ENCODE measurements around the gene KCNQ5. TPM values are rescaled to one million over a fixed set of nuclear protein-coding genes. Genes with fewer than 3 reads are reported as not detected.
"Not testable (repeated sequence)": the region's sequence is repeated elsewhere in the genome, so short reads cannot be mapped to it uniquely, and the experiment has no call there.

Gene KCNQ5
- total RNA-seq, 2 experiments from 2014 or later: 2.6 to 3.9 TPM

DNA sequence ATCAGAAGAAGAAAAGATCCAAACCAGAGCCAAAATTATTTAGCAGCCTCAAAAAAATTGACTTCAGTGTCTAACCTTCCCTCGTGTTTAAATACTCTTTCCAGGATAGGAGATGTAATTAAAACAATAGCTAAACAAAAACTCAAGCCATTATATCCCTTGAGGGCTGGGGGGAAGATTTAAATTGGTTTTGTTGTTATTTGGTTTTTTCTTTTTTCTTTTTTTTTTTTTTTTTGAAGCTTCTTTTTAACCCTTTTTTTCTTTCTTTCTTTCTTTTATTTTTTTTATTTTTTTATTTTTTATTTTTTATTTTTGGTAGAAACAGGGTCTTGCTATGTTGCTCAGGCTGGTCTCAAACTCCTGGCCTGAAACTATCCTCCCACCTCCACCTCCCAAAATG lies 334.4 kb downstream of the KCNQ5 start:
- no peaks in the 10 kb centered on the region for H3K9me3 Mint-ChIP-seq
- ChIA-PET POLR2A (no interaction called here), CTCF (no interaction called here)
- no peaks in the 10 kb centered on the region for H3K27me3 Mint-ChIP-seq
- no peak for DNase-seq
- no peak overlapping the region for H3K27ac Mint-ChIP-seq
- H3K4me1 Mint-ChIP-seq: no peaks in the 10 kb centered on the region
- no peaks in the 10 kb centered on the region for H3K36me3 Mint-ChIP-seq (ENCODE audit: low read depth)
- H3K4me3 Mint-ChIP-seq: no peak overlapping the region

- Mint-ChIP-seq H3K36me3 (ENCODE audit: low read depth) (no peaks in the 10 kb centered on the region), H3K9me3 (no peaks in the 10 kb centered on the region), H3K4me3 (no peak overlapping the region), H3K27me3 (no peaks in the 10 kb centered on the region), H3K4me1 (no peaks in the 10 kb centered on the region), H3K27ac (no peak overlapping the region)
- DNase-seq: no peak
- CTCF ChIA-PET: no interaction called here
- POLR2A ChIA-PET: no interaction called here
Observed at GRCh38 chr6:72959821-72960220, 338.0 kb downstream of the KCNQ5 start.

GRCh38 chr6:72963946-72964345 lies 342.1 kb downstream of the KCNQ5 start:
- Mint-ChIP-seq H3K4me1 (no peaks in the 10 kb centered on the region), H3K27me3 (no peaks in the 10 kb centered on the region), H3K36me3 (ENCODE audit: low read depth) (no peaks in the 10 kb centered on the region), H3K9me3 (no peaks in the 10 kb centered on the region), H3K27ac (no peak overlapping the region), H3K4me3 (no peak overlapping the region)
- POLR2A ChIA-PET: no interaction called here
- no peak for DNase-seq
- CTCF ChIA-PET: interaction anchor here (1.3 kb wide), 1 partner anchor 13 kb away, joined by 4 read pairs; no protein-coding TSS in a partner anchor

DNA sequence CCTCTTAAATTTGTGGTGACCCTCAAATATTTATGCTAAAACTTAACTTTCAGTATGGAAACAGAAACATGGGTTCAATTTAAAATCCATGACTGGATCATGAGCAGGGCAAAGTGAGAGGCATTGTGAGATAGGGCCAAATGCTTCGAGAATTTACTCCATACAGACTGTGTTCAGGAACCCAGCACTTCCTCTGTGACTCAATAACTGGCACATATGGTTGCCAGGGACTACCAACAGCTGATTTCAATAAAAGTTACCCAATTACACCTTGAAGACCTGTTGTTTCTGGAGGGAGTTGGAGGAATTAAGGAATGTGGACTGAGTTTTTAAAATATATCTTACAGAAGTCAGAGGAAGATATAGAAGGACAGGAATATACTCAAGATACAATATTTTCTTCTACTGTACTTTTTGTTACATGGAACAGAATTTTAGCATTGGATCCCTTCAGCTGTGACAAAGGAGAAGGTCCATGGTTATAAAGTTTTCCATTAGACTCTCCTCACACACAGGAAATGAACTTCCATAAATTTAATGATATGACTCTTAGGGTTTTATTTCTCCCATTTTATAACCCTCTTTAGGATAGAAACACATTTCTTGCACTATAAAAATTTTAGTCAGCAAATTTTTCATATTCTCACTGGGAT lies 344.9 kb downstream of the KCNQ5 start:
- no peak for DNase-seq
- POLR2A ChIA-PET: no interaction called here

GRCh38 chr6:72967329-72967728 lies 345.5 kb downstream of the KCNQ5 start:
- no peaks in the 10 kb centered on the region for H3K9me3 Mint-ChIP-seq

More for the DNA sequence above, 344.9 kb downstream of the KCNQ5 start:
- H3K4me1 Mint-ChIP-seq: no peaks in the 10 kb centered on the region
- H3K27me3 Mint-ChIP-seq: no peaks in the 10 kb centered on the region
- no peaks in the 10 kb centered on the region for H3K9me3 Mint-ChIP-seq
- CTCF ChIA-PET: no interaction called here
- no peaks in the 10 kb centered on the region for H3K36me3 Mint-ChIP-seq (ENCODE audit: low read depth)
- no peak overlapping the region for H3K4me3 Mint-ChIP-seq
- no peak overlapping the region for H3K27ac Mint-ChIP-seq

GRCh38 chr6:72968704-72969103 lies 346.8 kb downstream of the KCNQ5 start:
- ChIA-PET CTCF (interaction anchor here (0.8 kb wide), 1 partner anchor 16 kb away, joined by 3 read pairs; no protein-coding TSS in a partner anchor), POLR2A (no interaction called here)
- H3K4me3 Mint-ChIP-seq: no peak overlapping the region
- H3K4me1 Mint-ChIP-seq: no peaks in the 10 kb centered on the region
- no peaks in the 10 kb centered on the region for H3K9me3 Mint-ChIP-seq
- DNase-seq: no peak
- H3K27me3 Mint-ChIP-seq: no peaks in the 10 kb centered on the region
- no peak overlapping the region for H3K27ac Mint-ChIP-seq
- no peaks in the 10 kb centered on the region for H3K36me3 Mint-ChIP-seq (ENCODE audit: low read depth)

More at GRCh38 chr6:72967329-72967728, 345.5 kb downstream of the KCNQ5 start:
- no peaks in the 10 kb centered on the region for H3K4me1 Mint-ChIP-seq
- H3K4me3 Mint-ChIP-seq: no peak overlapping the region
- H3K36me3 Mint-ChIP-seq (ENCODE audit: low read depth): no peaks in the 10 kb centered on the region
- no peak for DNase-seq
- CTCF ChIA-PET: no interaction called here
- no peaks in the 10 kb centered on the region for H3K27me3 Mint-ChIP-seq
- no peak overlapping the region for H3K27ac Mint-ChIP-seq
- POLR2A ChIA-PET: no interaction called here

DNA sequence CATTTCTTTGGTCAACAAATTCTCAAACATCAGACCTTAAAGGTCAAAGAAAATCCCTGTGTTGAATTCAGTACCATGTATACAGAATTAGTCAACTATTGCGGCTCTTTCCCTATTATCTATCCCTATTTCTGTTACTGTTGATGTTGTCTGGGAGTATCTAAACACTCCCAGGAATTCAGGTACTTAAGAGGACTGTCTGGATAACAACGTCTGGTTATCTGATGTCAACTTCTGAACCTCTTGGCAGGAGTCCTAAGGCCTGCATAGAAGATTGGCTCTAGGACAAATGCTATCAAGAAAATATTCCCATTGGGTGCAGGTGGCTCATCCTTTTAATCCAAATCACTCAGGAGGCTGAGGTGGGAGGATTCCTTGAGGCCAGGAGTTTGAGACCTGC lies 347.8 kb downstream of the KCNQ5 start:
- no peak overlapping the region for H3K27ac Mint-ChIP-seq
- ChIA-PET POLR2A (no interaction called here), CTCF (no interaction called here)
- no peaks in the 10 kb centered on the region for H3K36me3 Mint-ChIP-seq (ENCODE audit: low read depth)
- no peaks in the 10 kb centered on the region for H3K9me3 Mint-ChIP-seq
- no peaks in the 10 kb centered on the region for H3K27me3 Mint-ChIP-seq
- DNase-seq: no peak
- H3K4me1 Mint-ChIP-seq: no peaks in the 10 kb centered on the region
- no peak overlapping the region for H3K4me3 Mint-ChIP-seq

- H3K27me3 Mint-ChIP-seq: no peaks in the 10 kb centered on the region
- H3K27ac Mint-ChIP-seq: no peak overlapping the region
- DNase-seq: no peak
- no peak overlapping the region for H3K4me3 Mint-ChIP-seq
- POLR2A ChIA-PET: no interaction called here
- H3K4me1 Mint-ChIP-seq: peaks cover 2% of the 10 kb centered on the region
- CTCF ChIA-PET: no interaction called here
- H3K9me3 Mint-ChIP-seq: no peaks in the 10 kb centered on the region
- H3K36me3 Mint-ChIP-seq (ENCODE audit: low read depth): no peaks in the 10 kb centered on the region
Observed at GRCh38 chr6:72972579-72972978, 350.7 kb downstream of the KCNQ5 start.

- Mint-ChIP-seq H3K27me3 (no peaks in the 10 kb centered on the region), H3K36me3 (ENCODE audit: low read depth) (peaks cover 2% of the 10 kb centered on the region), H3K27ac (no peak overlapping the region), H3K4me3 (no peak overlapping the region), H3K9me3 (no peaks in the 10 kb centered on the region), H3K4me1 (peaks cover 2% of the 10 kb centered on the region)
- no peak for DNase-seq
- ChIA-PET CTCF (interaction anchor here (0.6 kb wide), 1 partner anchor 11 kb away, joined by 5 read pairs; no protein-coding TSS in a partner anchor), POLR2A (no interaction called here)
Observed at GRCh38 chr6:72974276-72974675, 352.4 kb downstream of the KCNQ5 start.

GRCh38 chr6:72975352-72975752 lies 353.5 kb downstream of the KCNQ5 start:
- Mint-ChIP-seq H3K27ac (no peak overlapping the region), H3K4me3 (no peak overlapping the region)
- POLR2A ChIA-PET: no interaction called here

GRCh38 chr6:72976484-72976883 lies 354.6 kb downstream of the KCNQ5 start:
- Mint-ChIP-seq H3K4me1 (peaks cover 2% of the 10 kb centered on the region), H3K9me3 (no peaks in the 10 kb centered on the region), H3K27me3 (no peaks in the 10 kb centered on the region), H3K27ac (no peak overlapping the region), H3K4me3 (no peak overlapping the region), H3K36me3 (ENCODE audit: low read depth) (peaks cover 2% of the 10 kb centered on the region)
- CTCF ChIA-PET: no interaction called here
- POLR2A ChIA-PET: no interaction called here
- DNase-seq: no peak

More at GRCh38 chr6:72975352-72975752, 353.5 kb downstream of the KCNQ5 start:
- Mint-ChIP-seq H3K36me3 (ENCODE audit: low read depth) (peaks cover 2% of the 10 kb centered on the region), H3K9me3 (no peaks in the 10 kb centered on the region), H3K27me3 (no peaks in the 10 kb centered on the region), H3K4me1 (peaks cover 2% of the 10 kb centered on the region)
- CTCF ChIA-PET: no interaction called here
- DNase-seq: no peak

- ChIA-PET POLR2A (no interaction called here), CTCF (no interaction called here)
- DNase-seq: no peak
- H3K36me3 Mint-ChIP-seq (ENCODE audit: low read depth): peaks cover 2% of the 10 kb centered on the region
- H3K4me1 Mint-ChIP-seq: peaks cover 2% of the 10 kb centered on the region
- H3K9me3 Mint-ChIP-seq: no peaks in the 10 kb centered on the region
- no peak overlapping the region for H3K4me3 Mint-ChIP-seq
- H3K27ac Mint-ChIP-seq: no peak overlapping the region
- H3K27me3 Mint-ChIP-seq: no peaks in the 10 kb centered on the region
Observed at GRCh38 chr6:72977114-72977513, 355.2 kb downstream of the KCNQ5 start.

- H3K27me3 Mint-ChIP-seq; H3K36me3 Mint-ChIP-seq (ENCODE audit: low read depth); H3K4me1 Mint-ChIP-seq; POLR2A ChIA-PET; DNase-seq; H3K9me3 Mint-ChIP-seq; CTCF ChIA-PET; H3K4me3 Mint-ChIP-seq; H3K27ac Mint-ChIP-seq: not testable (repeated sequence)
Observed at GRCh38 chr6:72978808-72979207, 356.9 kb downstream of the KCNQ5 start.

- H3K4me1 Mint-ChIP-seq; DNase-seq; H3K4me3 Mint-ChIP-seq; POLR2A ChIA-PET; H3K36me3 Mint-ChIP-seq (ENCODE audit: low read depth); CTCF ChIA-PET; H3K27ac Mint-ChIP-seq; H3K27me3 Mint-ChIP-seq: not testable (repeated sequence)
- peaks cover 14% of the 10 kb centered on the region for H3K9me3 Mint-ChIP-seq
Observed at GRCh38 chr6:72984189-72984831, 362.4 kb downstream of the KCNQ5 start.
